GM12891 (cell line): ENCODE data around the gene SREBF2.

ENCODE experiments used
- POLR2A ChIP-seq: IDR thresholded peaks from 2 replicates; pipeline ENCODE4 v1.6.1; 2011; ENCODE audit warnings: low read depth, low read length, control low read depth
- POLR2AphosphoS5 ChIP-seq: IDR thresholded peaks from 2 replicates; pipeline ENCODE4 v1.6.1; 2011; ENCODE audit warnings: low read depth, low read length, control low read depth
- POU2F2 ChIP-seq: IDR thresholded peaks from 2 replicates; pipeline ENCODE4 v1.6.1; 2011; ENCODE audit warnings: low read depth, mild to moderate bottlenecking, control low read depth, low read length, moderate library complexity
- TAF1 ChIP-seq: IDR thresholded peaks from 2 replicates; pipeline ENCODE4 v1.6.1; 2011; ENCODE audit warnings: low read depth, low read length, control low read depth

- TF ChIP-seq POLR2A, result no peak
- TF ChIP-seq POLR2AphosphoS5, result no peak
- no peak for TF ChIP-seq POU2F2
- no peak for TF ChIP-seq TAF1
These were observed 31.0 kb upstream of the SREBF2 start for GRCh38 chr22:41801886-41802285.
